GM21619 (cell line): ENCODE data around the gene SNN.

Experiments used
- ATAC-seq: cut with Tn5 transposase; IDR thresholded peaks from one replicate; pipeline ENCODE4 v1.9.1; 2021; ENCODE audit not compliant: unreplicated experiment

SNN gene

GRCh38 chr16:11727796-11728543 lies 59.7 kb downstream of the SNN start:
- ATAC-seq: peak; percentile 62
